Measurements from ENCODE around the gene KCNMA1.
A peak's percentile ranks its signal among the peaks of the same experiment; 100 is the strongest.

Gene KCNMA1

GRCh38 chr10:77541247-77541646 is 96.4 kb downstream of the KCNMA1 start:
- no peak overlapping the region for H3K27ac ChIP-seq (replicated peaks; ENCODE audit: low read length)
- no peak overlapping the region for H3K18ac ChIP-seq (ENCODE audit: low read length)
- no peak overlapping the region for H2BK120ac ChIP-seq (ENCODE audit: low read depth, low read length)
- no peaks in the 10 kb centered on the region for H3K4me1 ChIP-seq (ENCODE audit: control insufficient read depth in 2 of 2, insufficient read depth in 1 of 2, low read depth in 1 of 2, low read length in 2 of 2)
- H2AK5ac ChIP-seq (ENCODE audit: low read depth, low read length), result no peak overlapping the region
- H2BK12ac ChIP-seq (ENCODE audit: low read length), result no peak overlapping the region
- H3K36me3 ChIP-seq (replicated peaks in 1 of 2; ENCODE audit: control insufficient read depth in 2 of 2, insufficient read depth in 2 of 2, low read length in 2 of 2), result no peaks in the 10 kb centered on the region
- whole genome bisulfite sequencing, 2 donors (ENCODE audit: extremely low coverage in 2 of 2, insufficient read length in 2 of 2, insufficient replicate concordance in 1 of 2), result no CpG with 5 or more reads among the region's 1 CpG
- no peak overlapping the region for H3K14ac ChIP-seq (ENCODE audit: low read length)
- H4K91ac ChIP-seq (ENCODE audit: low read depth, low read length, poor library complexity), result no peak overlapping the region
- no peak overlapping the region for H4K8ac ChIP-seq (ENCODE audit: low read depth, low read length)
- no peak overlapping the region for H3K9ac ChIP-seq (ENCODE audit: low read depth, low read length, poor library complexity)
- no peaks in the 10 kb centered on the region for H3K27me3 ChIP-seq (ENCODE audit: control insufficient read depth in 3 of 3, insufficient read depth in 3 of 3, low read depth in 1 of 3, low read length in 3 of 3)
- no peak overlapping the region for H2AFZ ChIP-seq (ENCODE audit: low read length)
- no peak overlapping the region for H2BK15ac ChIP-seq (ENCODE audit: low read length)
- H3K4me2 ChIP-seq (ENCODE audit: insufficient read depth, low read length, poor library complexity, severe bottlenecking), result no peak overlapping the region
- no peaks in the 10 kb centered on the region for H3K79me1 ChIP-seq (ENCODE audit: low read depth, low read length)
- H3K23ac ChIP-seq (ENCODE audit: low read depth, low read length, poor library complexity), result no peak overlapping the region
- H2BK5ac ChIP-seq (ENCODE audit: low read length), result no peak overlapping the region
- no peak for DNase-seq (ENCODE audit: low spot score)
- H3K9me3 ChIP-seq (replicated peaks in 1 of 2; ENCODE audit: control insufficient read depth in 2 of 2, insufficient read depth in 1 of 2, low read depth in 1 of 2, low read length in 2 of 2), result no peaks in the 10 kb centered on the region
- no peak overlapping the region for H3K4me3 ChIP-seq (ENCODE audit: low read length in 2 of 2)
- H3K4ac ChIP-seq (ENCODE audit: low read length), result no peak overlapping the region

- Histone ChIP-seq H4K91ac (ENCODE audit: low read depth, low read length, poor library complexity) (no peak overlapping the region), H2BK5ac (ENCODE audit: low read length) (no peak overlapping the region), H2AFZ (ENCODE audit: low read length) (no peak overlapping the region), H3K14ac (ENCODE audit: low read length) (no peak overlapping the region), H3K36me3 (replicated peaks in 1 of 2; ENCODE audit: control insufficient read depth in 2 of 2, insufficient read depth in 2 of 2, low read length in 2 of 2) (no peaks in the 10 kb centered on the region), H3K27ac (replicated peaks; ENCODE audit: low read length) (no peak overlapping the region), H3K27me3 (ENCODE audit: control insufficient read depth in 3 of 3, insufficient read depth in 3 of 3, low read depth in 1 of 3, low read length in 3 of 3) (no peaks in the 10 kb centered on the region), H3K4me2 (ENCODE audit: insufficient read depth, low read length, poor library complexity, severe bottlenecking) (no peak overlapping the region), H3K4me3 (ENCODE audit: low read length in 2 of 2) (no peak overlapping the region), H3K9ac (ENCODE audit: low read depth, low read length, poor library complexity) (no peak overlapping the region), H3K4me1 (ENCODE audit: control insufficient read depth in 2 of 2, insufficient read depth in 1 of 2, low read depth in 1 of 2, low read length in 2 of 2) (no peaks in the 10 kb centered on the region), H2BK120ac (ENCODE audit: low read depth, low read length) (no peak overlapping the region), H3K4ac (ENCODE audit: low read length) (no peak overlapping the region), H2BK12ac (ENCODE audit: low read length) (no peak overlapping the region), H4K8ac (ENCODE audit: low read depth, low read length) (no peak overlapping the region), H3K23ac (ENCODE audit: low read depth, low read length, poor library complexity) (no peak overlapping the region), H3K9me3 (replicated peaks in 1 of 2; ENCODE audit: control insufficient read depth in 2 of 2, insufficient read depth in 1 of 2, low read depth in 1 of 2, low read length in 2 of 2) (no peaks in the 10 kb centered on the region), H3K79me1 (ENCODE audit: low read depth, low read length) (no peaks in the 10 kb centered on the region), H2AK5ac (ENCODE audit: low read depth, low read length) (no peak overlapping the region), H3K18ac (ENCODE audit: low read length) (no peak overlapping the region), H2BK15ac (ENCODE audit: low read length) (no peak overlapping the region)
- WGBS, 2 donors (ENCODE audit: extremely low coverage in 2 of 2, insufficient read length in 2 of 2, insufficient replicate concordance in 1 of 2), result no CpG with 5 or more reads among the region's 7 CpGs
- no peak for DNase-seq (ENCODE audit: low spot score)
These were observed 98.3 kb downstream of the KCNMA1 start for GRCh38 chr10:77539147-77539935.

GRCh38 chr10:77537720-77538373 is 99.8 kb downstream of the KCNMA1 start:
- no peak overlapping the region for H2BK120ac ChIP-seq (ENCODE audit: low read depth, low read length)
- H3K9ac ChIP-seq (ENCODE audit: low read depth, low read length, poor library complexity), result no peak overlapping the region
- H3K23ac ChIP-seq (ENCODE audit: low read depth, low read length, poor library complexity), result no peak overlapping the region
- H3K27me3 ChIP-seq (ENCODE audit: control insufficient read depth in 3 of 3, insufficient read depth in 3 of 3, low read depth in 1 of 3, low read length in 3 of 3), result no peaks in the 10 kb centered on the region
- no peak overlapping the region for H2BK15ac ChIP-seq (ENCODE audit: low read length)
- H2BK12ac ChIP-seq (ENCODE audit: low read length), result no peak overlapping the region
- no peak overlapping the region for H3K4me3 ChIP-seq (ENCODE audit: low read length in 2 of 2)
- no peak overlapping the region for H2AFZ ChIP-seq (ENCODE audit: low read length)
- no peaks in the 10 kb centered on the region for H3K36me3 ChIP-seq (replicated peaks in 1 of 2; ENCODE audit: control insufficient read depth in 2 of 2, insufficient read depth in 2 of 2, low read length in 2 of 2)
- H4K8ac ChIP-seq (ENCODE audit: low read depth, low read length), result no peak overlapping the region
- no peaks in the 10 kb centered on the region for H3K9me3 ChIP-seq (replicated peaks in 1 of 2; ENCODE audit: control insufficient read depth in 2 of 2, insufficient read depth in 1 of 2, low read depth in 1 of 2, low read length in 2 of 2)
- no peak overlapping the region for H2BK5ac ChIP-seq (ENCODE audit: low read length)
- no peak overlapping the region for H3K27ac ChIP-seq (replicated peaks; ENCODE audit: low read length)
- no peak overlapping the region for H3K4ac ChIP-seq (ENCODE audit: low read length)
- H4K91ac ChIP-seq (ENCODE audit: low read depth, low read length, poor library complexity), result no peak overlapping the region
- 100% methylated on average over 1 to 3 of the region's 13 CpGs for WGBS, 2 donors (ENCODE audit: extremely low coverage in 2 of 2, insufficient read length in 2 of 2, insufficient replicate concordance in 1 of 2)
- no peak overlapping the region for H3K18ac ChIP-seq (ENCODE audit: low read length)
- no peak for DNase-seq (ENCODE audit: low spot score)
- peak overlapping the region; percentile 10 for H3K14ac ChIP-seq (ENCODE audit: low read length)
- H2AK5ac ChIP-seq (ENCODE audit: low read depth, low read length), result no peak overlapping the region
- H3K79me1 ChIP-seq (ENCODE audit: low read depth, low read length), result no peaks in the 10 kb centered on the region
- no peak overlapping the region for H3K4me2 ChIP-seq (ENCODE audit: insufficient read depth, low read length, poor library complexity, severe bottlenecking)
- no peaks in the 10 kb centered on the region for H3K4me1 ChIP-seq (ENCODE audit: control insufficient read depth in 2 of 2, insufficient read depth in 1 of 2, low read depth in 1 of 2, low read length in 2 of 2)

GRCh38 chr10:77537071-77537470 is 100.5 kb downstream of the KCNMA1 start:
- Histone ChIP-seq H4K8ac (ENCODE audit: low read depth, low read length) (no peak overlapping the region), H3K27me3 (ENCODE audit: control insufficient read depth in 3 of 3, insufficient read depth in 3 of 3, low read depth in 1 of 3, low read length in 3 of 3) (no peaks in the 10 kb centered on the region), H2BK15ac (ENCODE audit: low read length) (no peak overlapping the region), H3K14ac (ENCODE audit: low read length) (no peak overlapping the region), H3K9ac (ENCODE audit: low read depth, low read length, poor library complexity) (no peak overlapping the region), H2BK5ac (ENCODE audit: low read length) (no peak overlapping the region), H3K79me1 (ENCODE audit: low read depth, low read length) (no peaks in the 10 kb centered on the region), H3K18ac (ENCODE audit: low read length) (no peak overlapping the region), H2AK5ac (ENCODE audit: low read depth, low read length) (no peak overlapping the region), H2BK120ac (ENCODE audit: low read depth, low read length) (no peak overlapping the region), H4K91ac (ENCODE audit: low read depth, low read length, poor library complexity) (no peak overlapping the region), H3K23ac (ENCODE audit: low read depth, low read length, poor library complexity) (no peak overlapping the region), H2AFZ (ENCODE audit: low read length) (no peak overlapping the region), H3K4me3 (ENCODE audit: low read length in 2 of 2) (no peak overlapping the region), H3K4me1 (ENCODE audit: control insufficient read depth in 2 of 2, insufficient read depth in 1 of 2, low read depth in 1 of 2, low read length in 2 of 2) (no peaks in the 10 kb centered on the region), H3K9me3 (replicated peaks in 1 of 2; ENCODE audit: control insufficient read depth in 2 of 2, insufficient read depth in 1 of 2, low read depth in 1 of 2, low read length in 2 of 2) (no peaks in the 10 kb centered on the region), H3K36me3 (replicated peaks in 1 of 2; ENCODE audit: control insufficient read depth in 2 of 2, insufficient read depth in 2 of 2, low read length in 2 of 2) (no peaks in the 10 kb centered on the region), H3K4me2 (ENCODE audit: insufficient read depth, low read length, poor library complexity, severe bottlenecking) (no peak overlapping the region), H2BK12ac (ENCODE audit: low read length) (no peak overlapping the region), H3K4ac (ENCODE audit: low read length) (no peak overlapping the region), H3K27ac (replicated peaks; ENCODE audit: low read length) (no peak overlapping the region)
- no CpG with 5 or more reads among the region's 2 CpGs for WGBS, 2 donors (ENCODE audit: extremely low coverage in 2 of 2, insufficient read length in 2 of 2, insufficient replicate concordance in 1 of 2)
- DNase-seq (ENCODE audit: low spot score), result no peak

All from neuronal stem cell (in vitro differentiated cells).